ENCODE data around the gene KTI12. TPM values are rescaled to one million over a fixed set of nuclear protein-coding genes. Genes with fewer than 3 reads are reported as not detected.
"Not testable (repeated sequence)": the region's sequence is repeated elsewhere in the genome, so short reads cannot be mapped to it uniquely, and the experiment has no call there.

The KTI12 gene
- total RNA-seq = 5.7 TPM

GRCh38 chr1:52033190-52034049, at the start of gene KTI12:
Gene KTI12 (minus strand): TSS chr1:52033810. CDS start chr1:52033761, 49 bp downstream.
- DNase-seq = peak; percentile 95

GRCh38 chr1:52080014-52080415, 46.4 kb upstream of the KTI12 start:
- no peak for DNase-seq

GRCh38 chr1:52077277-52077676, 43.7 kb upstream of the KTI12 start:
- DNase-seq = not testable (repeated sequence)

GRCh38 chr1:52072291-52072690, 38.7 kb upstream of the KTI12 start:
- DNase-seq = no peak

- no peak for DNase-seq
Measured at GRCh38 chr1:52070704-52071103, 37.1 kb upstream of the KTI12 start.

DNA sequence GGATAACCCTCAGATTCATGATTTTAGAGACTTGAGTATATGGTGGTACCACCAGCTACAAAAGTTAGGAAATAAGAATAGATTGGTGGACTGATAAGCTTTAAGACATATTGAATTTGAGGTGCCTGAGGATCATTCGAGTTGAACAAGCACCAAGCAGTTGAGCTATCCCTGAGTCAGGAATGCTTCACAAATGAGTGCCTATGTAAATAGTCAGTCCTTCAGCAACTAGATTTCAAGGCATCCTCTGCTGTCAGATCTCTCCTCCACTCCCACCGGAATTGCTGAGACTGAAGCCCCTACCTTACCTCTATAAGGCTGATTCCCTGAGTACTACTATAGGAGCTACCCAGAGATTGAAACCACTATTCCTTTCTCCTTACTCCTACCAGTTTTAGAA, 29.6 kb upstream of the KTI12 start:
- no peak for DNase-seq

DNA sequence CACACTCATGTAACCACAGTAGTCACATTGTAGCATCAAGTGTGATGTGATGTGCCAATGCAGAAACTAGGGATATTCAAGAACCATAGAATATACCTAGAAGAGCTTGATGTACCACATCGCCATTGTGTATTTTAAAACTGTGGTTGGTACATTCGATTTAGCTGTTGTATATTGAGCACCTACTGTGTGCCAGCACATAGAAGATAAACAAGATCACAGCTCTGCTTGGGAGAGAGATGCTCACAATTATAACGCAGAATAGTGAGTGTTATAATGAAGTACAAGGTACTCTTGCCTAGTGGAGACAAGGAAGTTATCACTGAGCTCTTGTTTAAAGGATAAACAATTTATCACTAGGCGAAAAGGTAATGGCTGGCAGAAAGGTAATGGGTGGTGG, 27.2 kb upstream of the KTI12 start:
- no peak for DNase-seq

DNA sequence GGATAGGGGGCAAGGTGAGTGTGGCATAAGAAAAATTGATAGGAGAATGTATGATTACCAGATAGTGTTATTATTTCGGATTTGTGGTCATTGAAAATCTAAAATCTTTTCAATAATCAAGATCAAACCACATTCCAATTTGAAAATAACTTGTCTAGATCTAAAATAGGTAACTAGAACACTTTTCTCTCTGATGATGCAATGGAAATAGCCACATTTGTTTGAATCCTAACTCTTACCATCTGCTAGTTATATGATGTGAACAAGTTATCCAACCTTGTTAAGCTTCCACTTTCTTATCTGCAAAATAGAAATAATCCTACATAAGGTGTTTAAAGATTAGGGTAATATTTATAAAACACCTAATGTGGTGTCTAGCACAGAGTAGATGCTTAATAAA, 26.3 kb upstream of the KTI12 start:
- DNase-seq = no peak

GRCh38 chr1:52059321-52059720, 25.7 kb upstream of the KTI12 start:
- no peak for DNase-seq

DNA sequence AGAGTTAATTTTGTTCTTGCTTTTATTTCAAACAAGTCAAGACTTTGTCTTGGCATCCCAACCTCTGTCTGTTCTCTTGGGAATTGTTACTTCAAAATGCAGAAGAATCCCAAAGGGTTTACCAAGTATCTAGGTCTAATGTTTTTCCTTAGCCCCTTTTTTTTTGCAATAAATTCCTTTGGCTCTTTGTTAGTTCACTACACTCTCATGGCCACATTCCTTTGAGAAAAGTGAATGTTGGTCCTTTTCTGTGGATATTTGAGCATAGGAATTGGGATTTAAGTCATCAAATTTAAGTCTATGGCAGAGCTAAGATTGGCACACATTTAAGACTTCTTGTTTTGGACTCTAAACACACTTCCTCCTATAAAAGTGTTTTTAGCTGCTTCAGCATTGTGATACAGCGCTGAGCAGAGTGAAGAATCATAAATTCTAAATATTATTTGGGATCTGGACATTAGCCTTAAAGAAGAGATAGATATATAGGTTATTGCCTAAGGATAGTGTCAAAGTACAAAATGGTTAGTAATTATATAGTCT, 24.3 kb upstream of the KTI12 start:
- no peak for DNase-seq

DNA sequence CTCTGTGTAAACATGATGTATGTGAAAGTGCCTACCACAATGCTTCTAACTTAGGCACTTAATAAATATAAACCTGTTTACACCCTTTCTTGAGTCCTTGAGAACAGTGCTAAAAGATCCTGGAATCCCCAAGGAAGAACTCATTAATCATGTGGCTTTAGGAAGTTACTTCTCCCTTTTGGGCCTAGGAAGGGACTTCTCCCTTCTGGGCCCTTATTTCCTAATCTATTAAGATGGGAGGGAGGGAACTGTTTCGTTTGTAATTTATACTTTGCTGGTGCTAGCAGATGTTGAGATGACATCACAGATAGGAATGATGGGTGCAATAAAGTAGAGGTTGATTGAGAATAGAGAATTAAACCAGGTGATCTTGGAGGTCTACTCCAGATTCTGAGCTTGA, 23.6 kb upstream of the KTI12 start:
- DNase-seq = no peak

- no peak for DNase-seq
Measured at GRCh38 chr1:52056937-52057231, 23.3 kb upstream of the KTI12 start.

DNA sequence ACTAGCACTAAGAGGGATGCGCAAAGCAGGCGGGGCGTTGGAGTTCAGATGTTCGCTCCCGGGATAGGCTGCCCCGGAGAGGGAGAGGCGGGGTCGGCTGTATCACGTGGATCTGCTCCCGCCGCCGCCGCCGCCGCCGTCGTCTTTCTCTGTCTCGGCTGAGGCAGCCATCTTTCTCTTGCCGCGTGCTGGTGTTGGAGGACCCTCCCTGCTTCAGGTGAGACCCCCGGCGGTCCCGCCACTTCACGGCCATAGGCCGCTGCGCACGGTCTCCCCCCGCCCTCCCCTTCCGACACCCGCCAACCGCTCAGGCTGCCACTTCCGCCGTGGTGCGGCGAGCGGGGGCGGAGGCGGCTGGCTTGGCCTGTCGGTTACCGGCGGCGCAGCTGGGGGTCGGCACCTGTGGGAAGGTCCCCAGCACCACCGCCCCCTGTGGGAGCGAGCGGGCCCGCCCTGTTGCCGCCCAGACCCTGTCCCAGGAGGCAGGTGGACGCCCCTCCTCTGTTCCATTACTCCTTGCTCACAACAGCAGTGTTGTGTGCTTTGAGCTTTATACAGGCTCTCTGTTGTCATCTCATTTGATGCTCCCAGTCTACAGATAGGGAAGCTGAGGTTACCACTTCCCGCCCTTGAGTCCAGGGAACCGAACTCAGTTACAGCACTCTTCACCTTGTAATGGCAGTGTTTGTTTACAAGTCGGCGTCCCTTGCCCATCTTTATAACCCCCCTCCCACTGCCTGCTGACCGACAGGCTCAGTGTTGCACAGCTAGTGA, 22.7 kb upstream of the KTI12 start, which contains the start of gene BTF3L4:
BTF3L4 (plus strand) TSS at position 133 of the 774 bp plus-strand sequence. CDS start 3,553 bp downstream, outside the sequence.
- DNase-seq = peak; percentile 98

DNA sequence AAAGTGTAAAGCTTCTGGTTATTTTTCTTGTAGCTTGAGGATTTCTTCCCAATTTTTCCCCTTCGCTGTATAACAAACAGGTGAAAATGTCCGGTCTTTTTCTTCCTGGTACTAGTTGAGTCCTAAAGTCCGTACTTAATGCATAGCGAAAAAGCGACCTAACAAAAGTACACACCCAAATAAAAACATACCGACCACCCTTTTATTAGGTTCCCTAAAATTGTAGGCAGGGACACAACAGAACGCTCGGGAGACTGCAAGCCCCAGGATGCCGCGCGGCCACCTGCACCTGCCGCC, 22.2 kb upstream of the KTI12 start:
- DNase-seq = no peak

DNA sequence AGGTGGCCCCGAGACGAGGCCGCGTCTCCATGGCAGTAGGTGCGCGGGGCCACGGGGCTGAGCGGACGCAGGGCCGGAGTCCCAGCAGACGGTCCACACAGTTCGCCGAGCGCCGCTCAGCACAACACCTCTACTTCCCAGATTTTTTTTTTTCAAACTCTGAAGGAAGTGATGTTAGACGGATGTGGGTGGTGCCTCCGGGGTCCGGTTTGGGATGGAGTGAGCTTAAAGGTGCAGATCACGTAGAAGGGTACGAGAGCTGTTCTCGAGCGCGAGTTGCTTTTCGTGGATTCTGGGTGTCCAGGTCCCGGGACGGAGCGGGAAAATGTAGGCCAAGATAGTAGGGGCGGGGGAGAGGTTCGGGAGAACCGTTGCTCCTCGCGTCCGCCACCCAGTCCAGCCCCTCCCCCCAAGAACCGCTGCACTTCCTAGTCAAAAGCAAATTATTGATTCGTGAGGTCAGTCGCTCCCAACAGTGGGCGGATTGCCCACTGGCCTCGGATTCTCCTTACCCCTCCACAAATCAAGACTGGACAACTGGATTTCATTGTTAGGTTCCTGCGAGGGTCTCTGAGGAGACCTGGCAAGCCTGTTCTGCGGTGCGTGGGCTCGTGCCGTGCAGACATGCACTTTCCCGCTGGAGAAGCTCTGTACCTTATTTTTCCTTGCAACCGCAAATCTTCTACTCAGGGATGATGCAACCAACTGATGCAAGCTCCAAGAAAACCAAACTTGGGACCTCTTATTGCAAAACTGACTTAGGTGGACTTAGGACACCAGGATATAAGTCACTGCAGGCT, 21.7 kb upstream of the KTI12 start, which contains the start of gene TXNDC12:
TXNDC12 (minus strand) TSS at position 126 of the 800 bp plus-strand sequence; CDS start at position 31, 95 bp downstream.
- peak; percentile 94 for DNase-seq

DNA sequence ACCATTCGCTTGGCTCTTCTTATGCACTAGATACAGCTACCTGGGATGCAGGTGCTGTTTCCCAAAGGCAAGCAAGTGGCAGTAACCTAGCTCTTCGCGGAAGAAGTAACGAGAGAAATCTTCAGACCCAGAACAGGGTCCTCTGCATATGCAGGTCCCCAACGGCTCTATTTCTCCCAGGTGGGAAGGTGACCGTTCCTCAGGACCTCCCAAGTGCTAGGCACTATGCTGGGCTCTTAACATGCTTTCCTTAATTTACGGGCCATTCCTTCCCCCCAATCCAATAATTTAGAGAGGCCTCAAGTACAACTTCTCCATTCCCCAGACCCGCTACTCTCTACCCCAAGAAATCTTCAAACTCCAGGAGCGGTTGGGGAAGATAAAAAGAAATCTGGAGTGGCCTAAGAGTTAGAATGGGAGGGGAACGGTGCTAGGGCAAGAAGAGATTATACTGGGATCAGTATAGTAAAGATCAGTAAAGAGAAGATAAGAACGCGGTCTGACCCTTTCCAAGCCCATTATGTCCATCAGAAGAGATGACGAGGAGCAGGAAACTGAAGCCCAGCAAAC, 21.0 kb upstream of the KTI12 start:
- no peak for DNase-seq

DNA sequence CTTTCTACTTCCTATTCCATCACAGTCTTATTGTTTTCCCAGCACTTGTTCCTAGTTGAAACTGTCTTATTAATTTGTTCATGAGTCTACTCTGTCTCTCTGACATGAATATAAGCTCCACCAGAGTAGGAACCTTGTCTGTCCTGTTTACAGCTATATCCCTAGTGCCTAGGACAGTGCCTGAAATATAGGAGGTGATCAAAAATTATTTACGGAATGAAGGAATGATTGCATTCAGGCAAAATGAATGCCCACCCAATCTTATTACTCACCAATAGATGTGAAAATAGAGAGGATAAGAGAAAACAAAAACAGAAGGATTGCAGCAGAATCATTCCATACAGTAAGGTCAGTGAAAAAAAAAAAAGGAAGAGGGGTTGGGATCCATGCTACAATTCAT, 20.3 kb upstream of the KTI12 start:
- DNase-seq = no peak

DNA sequence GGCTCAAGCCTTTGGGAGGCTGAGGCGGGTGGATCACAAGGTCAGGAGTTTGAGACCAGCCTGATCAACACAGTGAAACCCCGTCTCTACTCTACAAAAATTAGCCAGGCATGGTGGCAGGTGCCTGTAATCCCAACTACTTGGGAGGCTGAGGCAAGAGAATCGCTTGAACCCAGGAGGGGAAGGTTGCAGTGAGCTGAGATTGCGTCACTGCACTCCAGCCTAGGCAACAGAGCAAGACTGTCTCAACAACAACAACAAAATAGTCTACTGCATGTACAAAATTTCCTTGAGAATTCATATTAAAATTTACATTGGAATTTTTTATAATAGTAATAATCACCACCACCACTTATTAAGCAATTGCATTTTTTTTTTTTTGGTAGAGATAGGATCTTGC, 15.7 kb upstream of the KTI12 start:
- DNase-seq = not testable (repeated sequence)

- not testable (repeated sequence) for DNase-seq
Measured at GRCh38 chr1:52045666-52046195, 12.1 kb upstream of the KTI12 start.

DNA sequence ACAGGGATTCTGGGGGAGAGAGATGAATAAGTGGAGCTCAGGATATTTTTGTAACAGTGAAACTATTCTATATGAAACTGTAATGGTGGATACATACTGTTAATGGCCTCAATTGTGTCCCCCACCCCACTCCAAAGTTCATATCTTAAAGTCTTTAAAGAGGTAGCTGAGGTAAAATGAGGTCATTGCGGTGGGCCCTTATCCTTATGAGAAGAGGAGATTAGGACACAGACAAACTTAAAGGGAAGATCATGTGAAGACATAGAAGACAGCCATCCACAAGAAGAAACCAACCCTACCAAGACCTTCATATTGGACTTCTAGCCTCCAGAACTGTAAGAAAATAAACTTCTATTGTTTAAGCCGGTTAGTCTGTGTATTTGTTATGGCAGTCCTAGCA, 11.6 kb upstream of the KTI12 start:
- no peak for DNase-seq

GRCh38 chr1:52041551-52042185, 8.1 kb upstream of the KTI12 start:
- DNase-seq = no peak
